Measurements from ENCODE around the gene PSTK.

DNA sequence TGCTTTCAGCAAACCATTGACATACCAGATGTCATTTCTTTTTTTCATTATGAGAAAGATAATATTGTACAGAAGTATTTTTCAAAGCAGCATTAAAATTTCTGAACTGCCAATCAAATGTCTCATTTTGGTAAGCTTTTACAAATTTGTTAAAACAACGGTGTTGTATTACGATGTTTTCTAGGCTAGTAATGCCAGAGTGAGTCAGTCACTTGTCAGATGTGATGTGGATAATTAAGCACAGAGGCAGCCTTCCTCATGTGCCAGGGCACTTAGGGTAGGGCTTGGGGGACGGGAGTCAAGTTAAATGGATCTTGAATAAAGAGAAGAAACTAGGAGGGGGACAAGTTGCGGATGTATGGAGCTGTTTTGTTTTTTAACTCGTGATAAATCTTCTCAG is 10.1 kb downstream of the PSTK start:
- TF ChIP-seq, protein P1, sequence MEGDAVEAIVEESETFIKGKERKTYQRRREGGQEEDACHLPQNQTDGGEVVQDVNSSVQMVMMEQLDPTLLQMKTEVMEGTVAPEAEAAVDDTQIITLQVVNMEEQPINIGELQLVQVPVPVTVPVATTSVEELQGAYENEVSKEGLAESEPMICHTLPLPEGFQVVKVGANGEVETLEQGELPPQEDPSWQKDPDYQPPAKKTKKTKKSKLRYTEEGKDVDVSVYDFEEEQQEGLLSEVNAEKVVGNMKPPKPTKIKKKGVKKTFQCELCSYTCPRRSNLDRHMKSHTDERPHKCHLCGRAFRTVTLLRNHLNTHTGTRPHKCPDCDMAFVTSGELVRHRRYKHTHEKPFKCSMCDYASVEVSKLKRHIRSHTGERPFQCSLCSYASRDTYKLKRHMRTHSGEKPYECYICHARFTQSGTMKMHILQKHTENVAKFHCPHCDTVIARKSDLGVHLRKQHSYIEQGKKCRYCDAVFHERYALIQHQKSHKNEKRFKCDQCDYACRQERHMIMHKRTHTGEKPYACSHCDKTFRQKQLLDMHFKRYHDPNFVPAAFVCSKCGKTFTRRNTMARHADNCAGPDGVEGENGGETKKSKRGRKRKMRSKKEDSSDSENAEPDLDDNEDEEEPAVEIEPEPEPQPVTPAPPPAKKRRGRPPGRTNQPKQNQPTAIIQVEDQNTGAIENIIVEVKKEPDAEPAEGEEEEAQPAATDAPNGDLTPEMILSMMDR (IDR thresholded peaks at IDR 0.05; ENCODE audit: low read length): no peak
- TF ChIP-seq EZH2 (IDR thresholded peaks at IDR 0.05; ENCODE audit: borderline replicate concordance, low read length): no peak

All from OCI-LY1 (cell line).